Activated CD8-positive, alpha-beta memory T cell treated with anti-CD3 and anti-CD28 coated beads for 24 hours (primary cell): ENCODE results near the gene BLM.

Experiments used
- DNase-seq: peaks from one replicate; pipeline ENCODE4 v3.0.0-alpha.2; 2020

Gene BLM

GRCh38 chr15:90857883-90858443, 140.8 kb downstream of the BLM start:
- no peak for DNase-seq

- DNase-seq = no peak
Observed at GRCh38 chr15:90859234-90860131, 142.3 kb downstream of the BLM start.

- DNase-seq = no peak
Observed at GRCh38 chr15:90860450-90860849, 143.3 kb downstream of the BLM start.

- no peak for DNase-seq
Observed at GRCh38 chr15:90860942-90861675, 144.0 kb downstream of the BLM start.

GRCh38 chr15:90862487-90862886, 145.3 kb downstream of the BLM start:
- DNase-seq = no peak

- no peak for DNase-seq
Observed at GRCh38 chr15:90862964-90863778, 146.0 kb downstream of the BLM start.

GRCh38 chr15:90863987-90864386, 146.8 kb downstream of the BLM start:
- no peak for DNase-seq

- no peak for DNase-seq
Observed at GRCh38 chr15:90864507-90864906, 147.4 kb downstream of the BLM start.

- DNase-seq = no peak
Observed at GRCh38 chr15:90865702-90866101, 148.6 kb downstream of the BLM start.
